HG03439 (cell line): ENCODE measurements around the gene MED15.
"Not testable (repeated sequence)": the region's sequence is repeated elsewhere in the genome, so short reads cannot be mapped to it uniquely, and the experiment has no call there.

ENCODE experiments used
- ATAC-seq: cut with Tn5 transposase; IDR thresholded peaks from one replicate; pipeline ENCODE4 v1.9.1; 2021; ENCODE audit warnings: mild to moderate bottlenecking, moderate library complexity; ENCODE audit not compliant: unreplicated experiment

Gene MED15

DNA sequence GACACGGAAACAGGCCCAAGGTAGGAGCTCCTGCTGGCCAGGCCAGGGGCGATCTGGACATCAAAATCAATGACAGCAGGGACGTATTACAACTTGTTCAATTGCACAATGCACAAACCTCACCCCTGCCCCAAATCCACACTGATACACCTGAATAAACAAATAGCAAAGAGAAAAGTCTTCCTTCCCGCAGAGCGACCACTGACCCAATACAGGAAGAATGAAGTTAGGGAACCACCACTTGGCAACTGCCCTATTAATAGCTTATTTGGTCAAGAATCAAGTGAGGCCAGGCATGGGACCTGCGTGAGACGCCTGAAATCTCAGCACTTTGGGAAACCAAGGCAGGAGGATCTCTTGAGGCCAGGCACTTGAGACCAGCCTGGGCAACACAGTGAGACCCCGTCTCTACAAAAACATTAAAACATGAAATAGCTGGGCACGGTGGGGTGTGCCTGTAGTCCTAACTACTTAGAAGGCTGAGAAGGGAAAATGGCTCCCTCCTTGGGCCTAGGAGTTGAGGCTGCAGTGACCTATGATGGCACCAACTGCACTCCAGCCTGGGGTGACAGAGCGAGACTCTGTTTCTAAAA is 109.1 kb downstream of the MED15 start:
- ATAC-seq: no peak

DNA sequence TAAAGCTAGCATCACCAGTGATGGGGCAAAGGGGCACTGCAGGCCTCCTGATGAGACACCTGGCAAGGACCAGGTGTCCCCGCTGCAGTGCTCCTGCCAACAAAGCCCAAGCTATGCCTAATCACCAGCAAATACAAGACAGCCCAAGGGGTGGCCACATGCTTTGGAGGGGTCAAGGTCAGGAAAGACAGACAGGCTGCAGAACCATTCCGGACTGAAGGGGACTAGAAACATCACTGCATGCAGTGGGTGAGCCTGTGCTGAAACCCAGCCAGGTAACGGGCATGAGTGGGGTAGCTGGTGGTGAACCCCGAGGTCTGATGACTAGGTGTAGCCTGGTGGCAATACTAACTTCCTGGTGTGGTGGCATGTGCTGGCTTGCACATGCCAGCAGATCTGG is 111.1 kb downstream of the MED15 start:
- ATAC-seq: no peak

DNA sequence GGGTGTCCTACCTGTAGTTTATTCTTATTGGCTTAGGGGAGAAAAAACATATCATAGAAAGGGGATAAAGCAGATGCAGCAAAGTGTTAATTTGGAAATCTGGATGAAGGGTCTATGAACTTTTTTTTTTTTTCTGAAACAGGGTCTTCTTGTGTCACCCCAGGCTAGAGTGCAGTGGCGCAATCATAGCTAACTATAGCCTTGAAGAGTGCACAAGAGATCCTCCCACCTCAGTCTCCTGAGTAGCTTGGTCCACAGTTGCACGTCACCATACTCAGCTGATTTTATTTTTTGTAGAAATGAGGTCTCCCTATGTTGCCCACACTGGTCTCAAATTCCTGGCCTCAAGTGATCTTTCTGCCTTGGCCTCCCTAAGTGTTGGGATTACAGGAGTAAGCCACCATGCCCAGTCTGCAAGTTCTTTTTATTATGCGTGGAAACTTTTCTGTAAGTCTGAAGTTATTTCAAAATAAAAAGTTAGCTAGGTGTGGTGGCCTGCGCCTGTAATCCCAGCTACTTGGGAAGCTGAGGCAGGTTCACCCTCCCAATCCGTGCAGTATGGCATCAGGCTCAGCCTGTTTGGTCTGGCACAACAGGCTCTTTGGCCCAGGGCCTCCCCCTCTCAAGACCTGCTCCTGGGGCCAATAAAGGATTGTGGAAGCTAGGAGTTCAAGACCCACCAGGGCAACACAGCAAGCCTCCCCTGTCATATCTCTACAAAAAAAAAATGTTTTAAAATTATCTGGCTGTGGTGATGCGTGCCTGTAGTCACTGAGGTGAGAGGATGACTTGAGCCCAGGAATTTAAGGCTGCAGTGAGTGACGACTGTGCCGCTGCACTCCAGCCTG is 111.9 kb downstream of the MED15 start:
- ATAC-seq: no peak

DNA sequence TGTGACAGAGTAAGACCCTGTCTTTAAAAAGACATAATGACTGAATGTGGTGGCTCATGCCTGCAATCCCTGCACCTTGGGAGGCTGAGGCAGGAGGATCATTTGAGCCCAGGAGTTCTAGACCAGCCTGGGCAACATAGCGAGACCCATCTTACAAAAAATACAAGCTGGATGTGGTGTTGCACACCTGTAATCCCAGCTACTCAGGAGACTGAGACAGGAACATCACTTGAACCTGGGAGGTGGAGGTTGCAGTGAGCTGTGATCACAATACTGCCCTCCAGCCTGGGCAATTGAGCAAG is 112.4 kb downstream of the MED15 start:
- ATAC-seq: not testable (repeated sequence)

DNA sequence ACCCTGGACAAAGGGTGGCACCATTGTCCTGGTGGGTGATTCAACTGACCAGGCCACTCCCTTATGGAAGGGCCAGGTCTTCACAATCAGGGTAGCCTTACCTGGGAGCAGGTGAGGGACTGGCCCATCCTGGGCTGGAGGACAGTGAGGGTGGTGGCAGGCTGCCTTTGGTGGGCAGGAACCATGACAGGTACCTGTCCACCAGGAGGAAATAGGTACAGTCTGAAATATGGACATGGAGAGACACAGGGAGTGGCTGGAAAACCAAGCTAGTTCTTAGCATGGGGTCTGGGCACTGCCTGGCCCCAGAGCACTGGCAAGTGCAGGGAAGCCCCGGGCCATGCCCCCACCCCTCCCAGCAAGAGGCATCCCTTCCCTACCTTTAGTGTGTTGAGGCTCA is 113.8 kb downstream of the MED15 start:
- no peak for ATAC-seq

DNA sequence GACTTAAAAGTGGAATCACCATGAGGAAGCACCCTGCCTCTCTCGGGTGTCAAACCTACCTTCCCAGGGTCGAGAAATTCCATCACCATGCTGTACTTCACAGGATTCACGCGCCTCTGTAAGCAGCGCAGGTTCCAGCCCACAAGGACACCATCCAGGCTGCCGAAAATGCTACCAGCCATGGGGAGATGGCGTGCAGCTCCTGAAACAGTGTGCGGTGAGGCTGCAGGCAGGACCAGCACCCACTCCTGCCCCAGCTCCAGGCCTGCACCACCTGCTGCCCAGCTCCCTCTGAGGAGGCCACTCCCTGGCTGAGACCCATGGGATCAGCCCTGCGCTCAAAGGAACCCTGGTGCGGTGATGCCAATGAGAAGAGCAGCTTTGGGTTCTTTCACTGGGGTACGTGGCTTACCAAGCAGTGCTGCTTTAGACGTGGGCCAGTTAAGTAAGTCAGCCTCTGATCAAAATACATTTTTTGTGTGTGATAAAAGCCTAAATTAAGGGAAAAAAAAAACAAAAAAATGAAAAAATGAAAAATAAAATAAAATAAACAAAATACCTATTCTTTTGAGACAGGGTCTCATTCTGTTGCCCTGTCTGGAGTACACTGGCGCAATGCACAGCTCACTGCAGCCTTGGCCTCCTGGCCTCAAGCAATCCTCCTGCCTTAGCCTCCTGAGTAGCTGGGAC is 115.4 kb downstream of the MED15 start:
- no peak for ATAC-seq

DNA sequence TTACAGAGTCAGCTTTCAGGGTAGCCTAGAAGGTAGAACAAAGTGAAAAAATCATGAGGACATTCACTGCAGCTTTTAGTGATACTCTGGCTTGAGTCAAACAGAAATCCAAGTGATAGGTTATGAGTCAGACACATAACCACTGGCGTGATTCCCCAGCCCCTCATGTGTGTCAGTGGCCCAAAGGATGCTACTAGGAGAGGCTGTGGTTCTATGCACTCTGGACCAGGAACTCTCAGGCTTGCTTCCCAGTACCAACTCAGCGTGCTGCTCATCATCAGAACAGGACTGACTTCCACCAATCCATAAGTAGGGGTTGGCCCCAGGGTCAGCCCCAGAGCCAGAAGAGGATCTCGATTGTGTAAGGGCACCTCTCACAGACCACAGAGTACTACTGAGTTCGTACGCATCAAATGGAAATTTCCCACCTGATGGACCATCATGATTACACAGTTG is 116.8 kb downstream of the MED15 start:
- ATAC-seq: peak; percentile 80

DNA sequence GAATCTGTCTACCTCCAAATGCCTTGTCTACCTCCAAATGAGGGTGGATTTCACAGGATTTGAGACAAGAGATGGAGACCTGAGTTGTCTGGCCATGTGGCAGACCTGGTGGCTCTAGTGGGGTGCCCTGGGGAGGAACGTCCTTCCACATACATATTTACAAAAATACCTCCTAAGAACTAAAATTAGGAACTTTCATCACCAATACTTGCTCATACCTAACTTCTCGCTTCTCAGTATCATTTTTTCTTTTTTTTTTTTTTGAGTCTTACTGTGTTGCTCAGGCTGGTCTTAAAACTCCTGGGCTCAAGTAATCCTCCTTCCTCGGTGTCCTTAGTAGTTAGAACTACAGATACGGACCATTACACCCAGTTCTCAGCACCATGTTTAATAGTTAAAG is 117.9 kb downstream of the MED15 start:
- ATAC-seq: no peak

DNA sequence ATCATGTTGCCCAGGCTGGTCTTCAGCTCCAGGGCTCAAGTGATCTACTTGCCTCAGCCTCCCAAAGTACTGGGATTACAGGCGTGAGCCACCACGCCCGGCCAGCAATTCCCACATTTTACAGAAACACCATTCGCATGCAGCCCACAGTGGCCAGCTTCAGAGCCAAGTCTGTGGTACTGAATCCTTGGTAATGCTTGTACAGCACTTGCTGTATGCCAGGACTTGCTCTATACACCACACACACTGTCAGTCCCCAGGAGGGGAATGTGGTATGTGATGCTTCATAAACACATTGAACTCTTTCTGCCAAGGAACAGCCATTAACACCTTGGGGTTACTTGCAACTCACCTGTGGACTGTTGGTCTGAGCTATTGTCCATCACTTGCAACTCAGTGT is 119.4 kb downstream of the MED15 start:
- ATAC-seq: no peak

DNA sequence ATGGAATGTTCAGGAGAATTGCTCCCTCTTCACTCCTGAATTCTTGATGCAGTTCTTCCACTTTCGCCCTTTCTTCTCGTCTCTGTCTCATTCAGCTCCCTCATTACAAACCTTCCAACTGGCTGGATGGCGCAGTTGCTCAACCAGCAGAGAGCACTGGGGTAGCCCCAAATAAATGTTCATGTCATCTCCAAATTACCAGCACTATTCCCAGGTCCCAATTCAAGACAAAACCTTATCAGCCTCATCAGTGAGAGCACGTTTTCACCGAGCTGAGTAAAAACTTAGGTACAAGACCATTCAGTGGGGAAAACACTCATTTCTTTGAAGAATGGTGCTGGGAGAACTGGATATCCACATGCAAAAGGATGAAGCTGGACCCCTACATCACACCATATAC is 120.0 kb downstream of the MED15 start:
- no peak for ATAC-seq

DNA sequence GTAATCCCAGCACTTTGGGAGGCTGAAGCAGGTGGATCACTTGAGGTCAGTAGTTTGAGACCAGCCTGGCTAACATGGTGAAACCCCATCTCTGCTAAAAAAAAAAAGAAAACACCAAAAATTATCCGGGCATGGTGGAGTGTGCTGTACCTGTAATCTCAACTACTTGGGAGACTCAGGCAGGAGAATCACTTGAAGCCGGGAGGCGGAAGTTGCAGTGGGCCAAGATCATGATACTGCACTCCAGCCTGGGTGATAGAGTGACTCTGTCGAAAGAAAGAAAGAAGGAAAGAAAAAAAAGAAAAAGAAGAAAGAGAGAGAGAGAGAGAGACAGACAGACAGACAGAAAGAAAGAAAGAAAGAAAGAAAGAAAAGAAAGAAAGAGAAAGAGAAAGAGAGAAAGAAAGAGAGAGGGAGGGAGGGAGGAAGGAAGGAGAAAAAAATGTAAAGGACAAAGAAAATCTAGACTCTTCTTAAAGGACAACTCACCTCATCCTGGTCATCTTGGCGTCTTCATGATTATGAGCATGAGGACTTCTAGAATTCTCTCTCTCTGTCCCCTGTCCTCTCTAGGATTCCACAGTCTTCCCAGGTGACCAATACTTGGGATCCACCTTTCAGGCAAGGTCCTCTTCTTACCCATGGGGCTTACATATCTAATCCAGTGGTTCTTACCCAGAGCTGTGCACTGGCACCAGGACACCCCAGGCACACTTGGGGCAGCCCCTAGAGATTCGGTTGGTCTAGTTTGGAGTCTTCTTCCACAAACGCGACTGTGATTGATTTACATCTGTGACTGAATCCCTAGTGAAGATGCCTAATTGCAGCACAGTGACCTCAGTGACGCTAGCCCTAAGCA is 120.9 kb downstream of the MED15 start:
- ATAC-seq: no peak

DNA sequence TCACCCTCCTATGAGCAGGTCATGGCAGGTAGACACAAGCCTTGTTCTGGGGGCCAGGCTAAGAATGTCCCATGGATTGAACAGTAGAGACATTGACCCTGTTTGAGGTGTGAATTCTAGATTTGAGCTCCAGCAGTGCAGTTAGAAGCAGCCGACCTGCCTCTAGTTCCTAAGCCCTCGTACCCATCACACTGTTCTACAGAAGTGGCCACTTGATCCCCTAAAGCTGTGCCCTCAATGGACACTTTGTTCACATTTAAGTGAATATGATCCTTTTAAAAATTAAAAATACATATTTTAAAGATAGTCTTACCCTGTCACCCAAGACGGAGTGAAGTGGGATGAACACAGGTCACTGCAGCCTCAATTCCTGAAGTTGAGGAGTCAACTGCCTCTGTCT is 122.0 kb downstream of the MED15 start:
- ATAC-seq: no peak

DNA sequence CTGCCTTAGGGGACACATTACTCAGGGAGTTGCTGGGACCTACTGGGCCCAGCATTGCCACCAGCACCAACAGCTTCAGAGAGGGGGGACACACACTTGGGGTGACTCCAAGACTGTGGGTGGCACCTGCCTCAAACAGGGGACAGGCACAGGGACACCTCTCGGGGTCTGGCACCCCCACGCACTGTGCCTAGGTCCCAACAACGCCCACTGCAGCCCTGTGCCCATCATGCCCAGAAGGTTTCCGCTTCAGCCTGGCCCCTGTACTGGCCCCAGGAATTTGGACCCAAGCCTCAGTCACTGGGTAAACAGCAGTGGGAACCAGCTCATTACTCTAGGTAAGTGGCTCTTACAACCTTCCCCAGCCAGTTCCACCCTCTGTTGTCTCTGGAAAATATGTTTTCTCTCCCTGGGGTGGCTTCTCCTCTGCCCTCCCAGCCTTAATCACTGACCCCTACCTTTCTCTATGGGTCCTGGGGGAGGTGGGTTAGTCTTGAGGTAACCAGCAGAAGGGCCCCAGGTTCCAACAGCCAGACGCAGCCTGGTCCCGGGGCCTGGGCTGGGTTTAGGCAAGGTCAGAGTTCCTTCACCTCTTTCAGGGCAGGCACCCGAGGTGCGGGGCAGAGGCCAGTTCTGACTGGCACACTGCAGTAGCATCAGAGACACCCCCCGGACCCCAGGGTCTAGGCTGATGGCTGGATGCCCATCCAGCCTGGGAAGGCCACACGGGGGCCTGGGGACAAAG is 123.6 kb downstream of the MED15 start:
- no peak for ATAC-seq

DNA sequence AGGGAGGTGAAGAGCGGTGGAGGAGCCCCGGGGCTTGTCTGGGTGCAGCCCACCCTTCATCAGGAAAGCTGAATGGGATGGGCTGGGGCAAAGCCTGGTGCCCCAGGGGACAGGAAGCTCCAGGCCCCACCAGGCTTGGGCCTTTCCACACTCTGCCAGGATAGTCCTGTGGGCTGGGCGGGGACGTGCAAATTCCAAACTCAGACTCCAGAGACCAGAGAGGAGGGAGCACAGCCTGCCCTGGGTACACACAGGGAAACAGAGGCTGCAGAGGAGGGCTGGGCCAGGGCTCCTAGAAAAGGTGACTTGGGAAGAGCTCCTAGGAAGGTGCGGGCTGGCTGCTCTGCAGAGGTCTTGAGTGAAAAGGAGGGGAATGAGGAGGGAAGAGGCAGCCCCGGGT is 124.7 kb downstream of the MED15 start:
- no peak for ATAC-seq

DNA sequence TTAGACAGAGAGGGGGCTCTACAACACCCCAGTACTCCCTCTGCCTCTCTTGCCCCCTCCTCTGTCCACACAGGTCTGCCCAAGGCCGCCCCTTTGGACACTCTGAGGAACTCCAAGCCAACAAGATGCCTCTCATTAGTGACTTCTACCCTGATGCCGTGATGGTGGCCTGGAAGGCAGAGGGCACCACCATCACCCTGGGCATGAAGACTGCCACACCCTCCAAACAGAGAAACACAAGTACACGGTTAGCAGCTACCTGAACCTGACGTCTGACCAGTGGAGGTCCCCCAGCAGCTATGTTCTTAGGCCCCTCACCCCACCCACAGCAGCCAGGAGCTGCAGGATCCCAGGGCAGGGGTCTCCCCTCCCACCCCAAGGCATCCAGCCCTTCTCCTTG is 125.1 kb downstream of the MED15 start:
- ATAC-seq: no peak

DNA sequence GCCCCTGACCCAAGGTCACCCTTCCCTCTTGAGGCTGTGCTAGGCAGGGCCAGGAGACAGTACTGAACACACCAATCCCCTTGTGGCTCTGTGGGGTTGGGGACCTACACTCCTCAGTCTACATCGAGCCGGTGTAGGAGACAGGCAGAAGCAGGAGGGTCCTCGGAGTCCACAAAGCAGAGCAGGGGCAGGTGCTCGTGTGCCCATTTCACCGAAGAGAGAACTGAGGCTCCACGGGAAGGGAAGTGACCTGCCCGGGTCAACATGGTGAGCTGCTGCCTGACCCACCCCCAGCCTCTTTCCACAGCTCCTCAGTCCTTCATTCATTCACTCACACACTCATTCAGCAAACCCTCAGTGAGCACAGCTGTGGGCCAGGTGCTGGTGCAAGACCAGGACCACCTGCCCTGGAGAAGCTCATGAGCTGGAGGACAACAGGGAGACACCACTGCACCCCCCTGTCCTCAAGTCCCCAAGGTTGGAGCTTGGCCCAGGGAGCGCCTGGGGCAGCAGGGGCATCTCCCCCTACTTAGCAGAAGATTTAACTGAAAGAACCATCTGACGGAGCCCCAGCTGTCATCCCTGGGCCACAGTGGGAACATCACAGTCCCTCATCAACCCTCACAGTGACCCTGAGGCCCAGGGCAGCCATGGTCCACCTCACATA is 127.3 kb downstream of the MED15 start:
- no peak for ATAC-seq

DNA sequence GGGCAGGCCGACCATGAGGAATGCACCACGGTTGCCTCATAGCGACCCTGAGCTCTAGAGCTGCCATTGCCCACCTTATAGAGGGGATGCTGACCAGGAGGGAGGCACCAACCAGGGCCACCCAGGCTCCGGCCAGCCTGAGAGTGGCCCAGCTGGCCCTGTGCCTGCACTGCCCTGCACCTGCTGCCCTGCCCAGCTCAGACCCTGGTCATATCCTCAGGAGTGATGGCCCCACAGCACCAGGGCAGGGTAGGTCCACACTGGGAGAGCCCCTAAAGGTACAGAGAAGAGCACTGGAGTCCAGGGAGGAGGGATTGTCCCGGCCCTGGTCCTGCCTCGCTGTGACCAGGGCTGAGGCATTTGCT is 127.8 kb downstream of the MED15 start:
- ATAC-seq: no peak

DNA sequence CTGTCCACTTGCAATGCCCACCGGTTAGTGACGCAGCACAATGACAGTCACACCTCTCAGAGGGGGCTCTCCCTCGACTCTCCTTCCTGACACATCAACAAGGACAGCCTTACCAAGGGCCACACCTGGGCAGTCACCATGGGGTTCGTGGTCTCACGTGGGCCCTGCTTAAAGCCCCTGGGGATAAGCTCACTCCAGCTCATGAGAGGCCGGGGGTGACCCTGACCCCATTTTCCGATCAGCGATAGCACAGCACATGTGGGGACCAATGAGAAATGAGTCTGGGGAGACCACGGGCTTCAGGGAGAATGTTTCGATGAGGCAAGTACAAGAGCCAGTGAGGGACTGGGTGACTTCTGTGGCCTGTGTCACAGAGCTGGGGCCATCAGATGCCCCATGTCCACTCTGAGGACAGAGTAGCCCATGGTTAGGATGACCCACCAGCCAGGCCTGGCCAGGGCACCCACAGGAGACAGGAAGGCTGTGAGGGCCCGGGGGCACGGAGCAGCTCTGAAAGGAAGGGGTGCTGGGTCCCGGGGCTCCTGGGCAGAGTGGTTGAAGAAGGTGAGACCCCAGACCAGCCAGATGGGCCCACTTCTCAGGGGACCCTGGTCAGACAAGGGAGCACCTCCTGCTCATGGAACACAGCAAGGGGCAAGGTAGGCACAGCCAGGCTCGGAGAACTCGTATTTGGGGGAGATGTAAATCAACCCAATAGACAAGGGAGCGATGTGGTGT is 128.8 kb downstream of the MED15 start:
- no peak for ATAC-seq

DNA sequence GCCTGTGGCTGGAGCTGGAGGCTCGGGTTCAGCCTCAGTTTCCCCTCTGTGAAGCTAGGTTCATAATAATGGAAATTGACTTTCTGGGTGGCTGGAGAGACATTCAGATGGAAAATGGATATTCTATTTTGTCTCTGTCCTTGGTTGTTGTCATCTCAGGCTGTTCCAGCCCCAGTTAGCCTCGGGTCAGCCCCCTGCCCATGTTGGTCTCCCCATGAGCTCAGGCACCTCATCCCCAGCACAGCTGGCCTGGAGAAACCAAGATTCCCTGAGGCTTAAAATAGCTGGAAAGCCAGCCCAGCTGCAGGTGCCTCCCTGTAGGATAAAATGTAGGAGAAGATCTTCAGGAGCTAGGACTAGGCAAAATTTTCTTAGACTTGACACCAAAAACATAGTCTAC is 129.5 kb downstream of the MED15 start:
- ATAC-seq: no peak
